Loucy (cell line): ENCODE data around the gene STON2.

Experiments
- CTCF ChIP-seq: fragments of 200-600 bp; sonication (generic); conservative IDR thresholded peaks from 2 replicates; pipeline ENCODE4 v1.5.1; 2014; ENCODE audit warnings: mild to moderate bottlenecking, antibody characterized with exemption, low read length
- EZH2phosphoT487 ChIP-seq: fragments of 200-600 bp; IDR thresholded peaks from 2 replicates; pipeline ENCODE4 v1.6.1; 2018; ENCODE audit warnings: antibody characterized with exemption, mild to moderate bottlenecking, moderate library complexity, borderline replicate concordance

DNA sequence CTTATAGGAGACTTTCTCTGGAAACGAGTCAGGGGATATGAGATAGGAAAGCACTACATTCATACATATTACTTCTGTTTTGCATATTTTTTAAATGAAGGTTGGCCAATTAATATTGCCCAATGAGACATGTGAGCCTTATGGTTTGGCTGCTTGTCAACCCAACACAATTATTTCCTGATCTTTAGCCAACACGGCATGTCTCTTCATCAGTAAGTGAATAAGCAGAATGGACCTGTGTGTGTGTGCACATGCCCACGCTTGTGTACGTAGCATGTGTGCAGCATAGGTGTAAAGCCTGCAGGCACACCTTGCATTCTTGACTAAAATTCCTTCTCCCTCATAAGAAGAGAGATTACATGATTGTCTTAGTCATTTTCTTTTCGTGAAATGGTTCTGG is 88.3 kb downstream of the STON2 start:
- no peak for TF ChIP-seq CTCF
- no peak for TF ChIP-seq EZH2phosphoT487
